GM23338 (cell line): Measurements from ENCODE around the gene TNFRSF11A. TPM values are rescaled to one million over a fixed set of nuclear protein-coding genes. Genes with fewer than 3 reads are reported as not detected.

Experiments
- ATAC-seq: fragments of 200-7000 bp; cut with Tn5 transposase; 3 replicates; pipeline ENCODE4 v1.9.1; 2020
- DNase-seq: peaks from one replicate; pipeline ENCODE4 v3.0.0-alpha.2; 2015; ENCODE audit warnings: low spot score
- H2AFZ ChIP-seq: fragments of 200-600 bp; sonication (generic); 2 replicates; pipeline ENCODE4 v1.8.0; 2016; ENCODE audit warnings: antibody characterized with exemption, mild to moderate bottlenecking, moderate library complexity
- H3F3A ChIP-seq: fragments of 200-600 bp; sonication (generic); replicated peaks from 2 replicates; pipeline ENCODE4 v1.8.0; 2017; ENCODE audit warnings: antibody characterized with exemption, mixed run types, low read depth
- H3K27ac ChIP-seq: fragments of 200-600 bp; sonication (generic); 2 replicates; pipeline ENCODE4 v1.6.1; 2016; ENCODE audit warnings: low read depth
- H3K27me3 ChIP-seq: fragments of 200-600 bp; sonication (generic); 2 replicates; pipeline ENCODE4 v1.8.0; 2016; ENCODE audit warnings: mild to moderate bottlenecking, mixed run types, moderate library complexity; ENCODE audit not compliant: insufficient read depth
- H3K36me3 ChIP-seq: fragments of 200-600 bp; sonication (generic); 2 replicates; pipeline ENCODE4 v1.8.0; 2016; ENCODE audit warnings: mild to moderate bottlenecking; ENCODE audit not compliant: insufficient read depth
- H3K4me1 ChIP-seq: fragments of 200-600 bp; sonication (generic); 2 replicates; pipeline ENCODE4 v1.8.0; 2016; ENCODE audit warnings: mild to moderate bottlenecking, moderate library complexity; ENCODE audit not compliant: insufficient read depth
- H3K4me2 ChIP-seq: fragments of 200-600 bp; sonication (generic); 2 replicates; pipeline ENCODE4 v1.7.1; 2017; ENCODE audit warnings: mixed run types
- H3K4me3 ChIP-seq: fragments of 200-600 bp; sonication (generic); 2 replicates; pipeline ENCODE4 v1.6.1; 2016; ENCODE audit warnings: mixed run types
- H3K79me2 ChIP-seq: fragments of 200-600 bp; sonication (generic); replicated peaks from 2 replicates; pipeline ENCODE4 v1.8.0; 2017; ENCODE audit warnings: mild to moderate bottlenecking; ENCODE audit not compliant: insufficient read depth
- H3K9me2 ChIP-seq: fragments of 200-600 bp; sonication (generic); 2 replicates; pipeline ENCODE4 v1.8.0; 2017; ENCODE audit not compliant: insufficient read depth
- H4K20me1 ChIP-seq: fragments of 200-600 bp; sonication (generic); replicated peaks from 2 replicates; pipeline ENCODE4 v1.8.0; 2017; ENCODE audit warnings: mild to moderate bottlenecking; ENCODE audit not compliant: insufficient read depth
- H3K27ac Mint-ChIP-seq: 2 replicates; pipeline ENCODE4 v1.8.0; 2020; ENCODE audit warnings: inconsistent platforms, mild to moderate bottlenecking, moderate library complexity, mixed read lengths
- H3K27me3 Mint-ChIP-seq: 3 replicates; pipeline ENCODE4 v1.8.0; 2022; ENCODE audit warnings: low read depth, mild to moderate bottlenecking, moderate library complexity, mixed read lengths, inconsistent platforms; ENCODE audit not compliant: insufficient read depth, poor library complexity
- H3K36me3 Mint-ChIP-seq: 3 replicates; pipeline ENCODE4 v1.8.0; 2021; ENCODE audit warnings: low read depth, mild to moderate bottlenecking, inconsistent platforms, moderate library complexity, mixed read lengths
- H3K4me1 Mint-ChIP-seq: 3 replicates; pipeline ENCODE4 v1.8.0; 2020; ENCODE audit warnings: mild to moderate bottlenecking, inconsistent platforms, mixed read lengths
- H3K4me3 Mint-ChIP-seq: 3 replicates; pipeline ENCODE4 v1.8.0; 2021; ENCODE audit warnings: moderate library complexity, mild to moderate bottlenecking, inconsistent platforms, mixed read lengths
- H3K9me3 Mint-ChIP-seq: 3 replicates; pipeline ENCODE4 v1.8.0; 2020; ENCODE audit warnings: moderate library complexity, mild to moderate bottlenecking, inconsistent platforms, mixed read lengths
- polyA plus RNA-seq: library from polyadenylated mRNA; unstranded; fragments of >200 nt; fragmentation: Nextera tagmentation; extraction: Ambion mirVana; gene quantifications from 2 replicates; pipeline ENCODE4 v1.2.1, GENCODE V29; 2016
- total RNA-seq: library from RNA; depleted of rRNA; stranded (reverse); fragments of >200 nt; shearing (Covaris generic); gene quantifications from 2 replicates; pipeline ENCODE4 v1.2.3, GENCODE V29; 2014
- TF ChIP-seq, protein P1 (sequence below): IDR thresholded peaks from 2 replicates; pipeline ENCODE4 v1.6.1; 2016; ENCODE audit warnings: antibody characterized with exemption
- TF ChIP-seq, protein P2 (sequence below), 2 experiments: fragments of 200-600 bp in 1 of 2; sonication (generic) in 1 of 2; conservative IDR thresholded peaks; 2 replicates each; pipeline versions ENCODE4 v1.5.1 to v1.6.1; 2016 to 2017; ENCODE audit warnings: antibody characterized with exemption in 2 of 2, low read depth in 2 of 2, mild to moderate bottlenecking in 2 of 2, moderate library complexity in 1 of 2
- TF ChIP-seq, protein P3 (sequence below): fragments of 250-450 bp; sonication (Bioruptor Pico); IDR thresholded peaks from 2 replicates; pipeline ENCODE4 v1.5.0; 2020; ENCODE audit warnings: mild to moderate bottlenecking, moderate library complexity

TNFRSF11A gene
- total and polyA plus RNA-seq, 2 experiments from 2014 or later: 3.8 to 7.3 TPM

DNA sequence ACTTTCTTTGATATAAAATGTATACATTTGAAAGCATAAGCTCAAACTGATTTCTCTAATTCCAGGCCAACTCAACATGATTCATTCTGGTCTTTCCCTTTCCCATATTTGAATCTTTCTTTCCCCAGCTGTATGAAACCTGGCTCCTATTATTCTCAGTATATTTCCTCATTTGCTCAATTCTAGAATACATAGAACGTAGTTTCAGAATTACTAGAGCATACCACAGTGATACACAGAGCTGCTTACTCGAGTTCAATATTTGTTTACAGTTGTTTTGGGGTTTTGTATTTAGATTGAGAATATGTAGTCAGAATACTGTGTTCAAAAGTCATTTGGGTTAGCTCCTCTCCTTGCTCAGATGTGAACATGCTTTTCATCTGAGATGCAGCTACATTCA is 43.0 kb downstream of the TNFRSF11A start:
- H3K4me3 ChIP-seq: no peak overlapping the region
- DNase-seq: no peak
- Mint-ChIP-seq H3K9me3 (no peaks in the 10 kb centered on the region), H3K27me3 (peaks cover 4% of the 10 kb centered on the region), H3K36me3 (peaks cover 17% of the 10 kb centered on the region), H3K4me1 (peaks cover 25% of the 10 kb centered on the region), H3K4me3 (no peak overlapping the region), H3K27ac (no peak overlapping the region; the same call in 1 of the 2 replicates)
- no peaks in the 10 kb centered on the region for H4K20me1 ChIP-seq
- H3K36me3 ChIP-seq: no peaks in the 10 kb centered on the region; the same call in 1 of the 2 replicates
- H3K27ac ChIP-seq: no peak overlapping the region
- H3K79me2 ChIP-seq: no peaks in the 10 kb centered on the region
- no peak overlapping the region for H2AFZ ChIP-seq
- no peak for ATAC-seq
- no peaks in the 10 kb centered on the region for H3K9me2 ChIP-seq
- no peak overlapping the region for H3K4me2 ChIP-seq
- TF ChIP-seq, protein P1, sequence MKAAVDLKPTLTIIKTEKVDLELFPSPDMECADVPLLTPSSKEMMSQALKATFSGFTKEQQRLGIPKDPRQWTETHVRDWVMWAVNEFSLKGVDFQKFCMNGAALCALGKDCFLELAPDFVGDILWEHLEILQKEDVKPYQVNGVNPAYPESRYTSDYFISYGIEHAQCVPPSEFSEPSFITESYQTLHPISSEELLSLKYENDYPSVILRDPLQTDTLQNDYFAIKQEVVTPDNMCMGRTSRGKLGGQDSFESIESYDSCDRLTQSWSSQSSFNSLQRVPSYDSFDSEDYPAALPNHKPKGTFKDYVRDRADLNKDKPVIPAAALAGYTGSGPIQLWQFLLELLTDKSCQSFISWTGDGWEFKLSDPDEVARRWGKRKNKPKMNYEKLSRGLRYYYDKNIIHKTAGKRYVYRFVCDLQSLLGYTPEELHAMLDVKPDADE: no peak
- no peaks in the 10 kb centered on the region for H3F3A ChIP-seq
- H3K27me3 ChIP-seq: no peaks in the 10 kb centered on the region
- peaks cover 24% of the 10 kb centered on the region for H3K4me1 ChIP-seq

DNA sequence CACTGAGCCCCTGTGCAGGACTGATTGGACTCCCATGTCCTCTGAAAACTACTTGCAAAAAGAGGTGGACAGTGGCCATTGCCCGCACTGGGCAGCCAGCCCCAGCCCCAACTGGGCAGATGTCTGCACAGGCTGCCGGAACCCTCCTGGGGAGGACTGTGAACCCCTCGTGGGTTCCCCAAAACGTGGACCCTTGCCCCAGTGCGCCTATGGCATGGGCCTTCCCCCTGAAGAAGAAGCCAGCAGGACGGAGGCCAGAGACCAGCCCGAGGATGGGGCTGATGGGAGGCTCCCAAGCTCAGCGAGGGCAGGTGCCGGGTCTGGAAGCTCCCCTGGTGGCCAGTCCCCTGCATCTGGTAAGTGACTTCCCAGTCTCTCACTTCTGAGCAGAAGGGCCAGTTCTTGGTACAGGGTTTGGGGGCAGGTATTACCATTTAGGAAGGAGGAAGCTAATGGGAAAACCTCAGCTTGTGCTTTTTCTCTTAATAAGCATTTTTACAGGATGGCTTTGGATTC is 44.1 kb downstream of the TNFRSF11A start:
- Histone ChIP-seq H3K9me2 (no peaks in the 10 kb centered on the region), H3K27ac (no peak overlapping the region), H4K20me1 (no peaks in the 10 kb centered on the region), H2AFZ (no peak overlapping the region), H3K4me2 (no peak overlapping the region), H3K4me1 (peaks cover 35% of the 10 kb centered on the region), H3K4me3 (no peak overlapping the region), H3K36me3 (no peaks in the 10 kb centered on the region), H3K79me2 (no peaks in the 10 kb centered on the region), H3K27me3 (no peaks in the 10 kb centered on the region), H3F3A (no peaks in the 10 kb centered on the region)
- DNase-seq: peak; percentile 22
- ATAC-seq: peak; percentile 48
- no peak overlapping the region for H3K4me3 Mint-ChIP-seq
- no peaks in the 10 kb centered on the region for H3K9me3 Mint-ChIP-seq
- H3K36me3 Mint-ChIP-seq: peaks cover 11% of the 10 kb centered on the region
- H3K27ac Mint-ChIP-seq: no peak overlapping the region
- TF ChIP-seq, protein P2, sequence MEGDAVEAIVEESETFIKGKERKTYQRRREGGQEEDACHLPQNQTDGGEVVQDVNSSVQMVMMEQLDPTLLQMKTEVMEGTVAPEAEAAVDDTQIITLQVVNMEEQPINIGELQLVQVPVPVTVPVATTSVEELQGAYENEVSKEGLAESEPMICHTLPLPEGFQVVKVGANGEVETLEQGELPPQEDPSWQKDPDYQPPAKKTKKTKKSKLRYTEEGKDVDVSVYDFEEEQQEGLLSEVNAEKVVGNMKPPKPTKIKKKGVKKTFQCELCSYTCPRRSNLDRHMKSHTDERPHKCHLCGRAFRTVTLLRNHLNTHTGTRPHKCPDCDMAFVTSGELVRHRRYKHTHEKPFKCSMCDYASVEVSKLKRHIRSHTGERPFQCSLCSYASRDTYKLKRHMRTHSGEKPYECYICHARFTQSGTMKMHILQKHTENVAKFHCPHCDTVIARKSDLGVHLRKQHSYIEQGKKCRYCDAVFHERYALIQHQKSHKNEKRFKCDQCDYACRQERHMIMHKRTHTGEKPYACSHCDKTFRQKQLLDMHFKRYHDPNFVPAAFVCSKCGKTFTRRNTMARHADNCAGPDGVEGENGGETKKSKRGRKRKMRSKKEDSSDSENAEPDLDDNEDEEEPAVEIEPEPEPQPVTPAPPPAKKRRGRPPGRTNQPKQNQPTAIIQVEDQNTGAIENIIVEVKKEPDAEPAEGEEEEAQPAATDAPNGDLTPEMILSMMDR (conservative IDR thresholded peaks at IDR 0.05; ENCODE audit: low read depth in 2 of 2): 0 out of 4 replicates have a peak, but pooled peaks of 1 of the 2 experiments have one; percentile 21
- TF ChIP-seq, protein P3, sequence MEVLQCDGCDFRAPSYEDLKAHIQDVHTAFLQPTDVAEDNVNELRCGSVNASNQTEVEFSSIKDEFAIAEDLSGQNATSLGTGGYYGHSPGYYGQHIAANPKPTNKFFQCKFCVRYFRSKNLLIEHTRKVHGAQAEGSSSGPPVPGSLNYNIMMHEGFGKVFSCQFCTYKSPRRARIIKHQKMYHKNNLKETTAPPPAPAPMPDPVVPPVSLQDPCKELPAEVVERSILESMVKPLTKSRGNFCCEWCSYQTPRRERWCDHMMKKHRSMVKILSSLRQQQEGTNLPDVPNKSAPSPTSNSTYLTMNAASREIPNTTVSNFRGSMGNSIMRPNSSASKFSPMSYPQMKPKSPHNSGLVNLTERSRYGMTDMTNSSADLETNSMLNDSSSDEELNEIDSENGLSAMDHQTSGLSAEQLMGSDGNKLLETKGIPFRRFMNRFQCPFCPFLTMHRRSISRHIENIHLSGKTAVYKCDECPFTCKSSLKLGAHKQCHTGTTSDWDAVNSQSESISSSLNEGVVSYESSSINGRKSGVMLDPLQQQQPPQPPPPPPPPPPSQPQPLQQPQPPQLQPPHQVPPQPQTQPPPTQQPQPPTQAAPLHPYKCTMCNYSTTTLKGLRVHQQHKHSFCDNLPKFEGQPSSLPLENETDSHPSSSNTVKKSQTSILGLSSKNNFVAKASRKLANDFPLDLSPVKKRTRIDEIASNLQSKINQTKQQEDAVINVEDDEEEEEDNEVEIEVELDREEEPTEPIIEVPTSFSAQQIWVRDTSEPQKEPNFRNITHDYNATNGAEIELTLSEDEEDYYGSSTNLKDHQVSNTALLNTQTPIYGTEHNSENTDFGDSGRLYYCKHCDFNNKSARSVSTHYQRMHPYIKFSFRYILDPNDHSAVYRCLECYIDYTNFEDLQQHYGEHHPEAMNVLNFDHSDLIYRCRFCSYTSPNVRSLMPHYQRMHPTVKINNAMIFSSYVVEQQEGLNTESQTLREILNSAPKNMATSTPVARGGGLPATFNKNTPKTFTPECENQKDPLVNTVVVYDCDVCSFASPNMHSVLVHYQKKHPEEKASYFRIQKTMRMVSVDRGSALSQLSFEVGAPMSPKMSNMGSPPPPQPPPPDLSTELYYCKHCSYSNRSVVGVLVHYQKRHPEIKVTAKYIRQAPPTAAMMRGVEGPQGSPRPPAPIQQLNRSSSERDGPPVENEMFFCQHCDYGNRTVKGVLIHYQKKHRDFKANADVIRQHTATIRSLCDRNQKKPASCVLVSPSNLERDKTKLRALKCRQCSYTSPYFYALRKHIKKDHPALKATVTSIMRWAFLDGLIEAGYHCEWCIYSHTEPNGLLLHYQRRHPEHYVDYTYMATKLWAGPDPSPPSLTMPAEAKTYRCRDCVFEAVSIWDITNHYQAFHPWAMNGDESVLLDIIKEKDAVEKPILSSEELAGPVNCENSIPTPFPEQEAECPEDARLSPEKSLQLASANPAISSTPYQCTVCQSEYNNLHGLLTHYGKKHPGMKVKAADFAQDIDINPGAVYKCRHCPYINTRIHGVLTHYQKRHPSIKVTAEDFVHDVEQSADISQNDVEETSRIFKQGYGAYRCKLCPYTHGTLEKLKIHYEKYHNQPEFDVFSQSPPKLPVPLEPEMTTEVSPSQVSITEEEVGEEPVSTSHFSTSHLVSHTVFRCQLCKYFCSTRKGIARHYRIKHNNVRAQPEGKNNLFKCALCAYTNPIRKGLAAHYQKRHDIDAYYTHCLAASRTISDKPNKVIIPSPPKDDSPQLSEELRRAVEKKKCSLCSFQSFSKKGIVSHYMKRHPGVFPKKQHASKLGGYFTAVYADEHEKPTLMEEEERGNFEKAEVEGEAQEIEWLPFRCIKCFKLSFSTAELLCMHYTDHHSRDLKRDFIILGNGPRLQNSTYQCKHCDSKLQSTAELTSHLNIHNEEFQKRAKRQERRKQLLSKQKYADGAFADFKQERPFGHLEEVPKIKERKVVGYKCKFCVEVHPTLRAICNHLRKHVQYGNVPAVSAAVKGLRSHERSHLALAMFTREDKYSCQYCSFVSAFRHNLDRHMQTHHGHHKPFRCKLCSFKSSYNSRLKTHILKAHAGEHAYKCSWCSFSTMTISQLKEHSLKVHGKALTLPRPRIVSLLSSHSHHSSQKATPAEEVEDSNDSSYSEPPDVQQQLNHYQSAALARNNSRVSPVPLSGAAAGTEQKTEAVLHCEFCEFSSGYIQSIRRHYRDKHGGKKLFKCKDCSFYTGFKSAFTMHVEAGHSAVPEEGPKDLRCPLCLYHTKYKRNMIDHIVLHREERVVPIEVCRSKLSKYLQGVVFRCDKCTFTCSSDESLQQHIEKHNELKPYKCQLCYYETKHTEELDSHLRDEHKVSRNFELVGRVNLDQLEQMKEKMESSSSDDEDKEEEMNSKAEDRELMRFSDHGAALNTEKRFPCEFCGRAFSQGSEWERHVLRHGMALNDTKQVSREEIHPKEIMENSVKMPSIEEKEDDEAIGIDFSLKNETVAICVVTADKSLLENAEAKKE: no peak
- H3K27me3 Mint-ChIP-seq: peaks cover 5% of the 10 kb centered on the region
- peaks cover 35% of the 10 kb centered on the region for H3K4me1 Mint-ChIP-seq
